ENCODE results near the gene TLE4. TPM values are rescaled to one million over a fixed set of nuclear protein-coding genes. Genes with fewer than 3 reads are reported as not detected.
"Not testable (repeated sequence)": the region's sequence is repeated elsewhere in the genome, so short reads cannot be mapped to it uniquely, and the experiment has no call there.

The TLE4 gene
- polyA plus RNA-seq, 1 experiment, result 154 TPM

DNA sequence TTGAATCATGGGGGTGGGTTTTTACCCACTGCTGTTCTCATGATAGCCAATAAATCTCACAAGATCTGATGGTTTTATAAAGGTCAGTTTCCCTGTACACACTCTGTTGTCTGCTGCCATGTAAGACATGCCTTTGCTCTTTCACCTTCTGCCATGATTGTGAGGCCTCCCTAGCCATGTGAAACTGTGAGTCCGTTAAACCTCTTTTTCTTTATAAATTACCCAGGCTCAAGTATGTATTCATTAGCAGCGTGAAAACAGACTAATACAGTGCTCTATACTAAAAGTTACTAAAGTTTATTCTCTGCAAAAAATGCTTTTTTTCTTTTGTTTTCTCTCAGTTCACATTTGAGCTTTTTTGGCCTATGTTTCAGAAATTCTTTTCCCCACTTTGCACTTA lies 33.9 kb upstream of the TLE4 start:
- Histone ChIP-seq H3K36me3 (ENCODE audit: control insufficient read depth, insufficient read depth, low read length) (no peaks in the 10 kb centered on the region), H3K27me3 (ENCODE audit: control insufficient read depth, insufficient read depth, low read length) (no peaks in the 10 kb centered on the region), H3K4me3 (ENCODE audit: low read depth, low read length) (no peak overlapping the region)
- ChIA-PET POLR2A (no interaction called here), CTCF (no interaction called here)
- DNase-seq (ENCODE audit: low read depth), result no peak
- TF ChIP-seq, protein P1, sequence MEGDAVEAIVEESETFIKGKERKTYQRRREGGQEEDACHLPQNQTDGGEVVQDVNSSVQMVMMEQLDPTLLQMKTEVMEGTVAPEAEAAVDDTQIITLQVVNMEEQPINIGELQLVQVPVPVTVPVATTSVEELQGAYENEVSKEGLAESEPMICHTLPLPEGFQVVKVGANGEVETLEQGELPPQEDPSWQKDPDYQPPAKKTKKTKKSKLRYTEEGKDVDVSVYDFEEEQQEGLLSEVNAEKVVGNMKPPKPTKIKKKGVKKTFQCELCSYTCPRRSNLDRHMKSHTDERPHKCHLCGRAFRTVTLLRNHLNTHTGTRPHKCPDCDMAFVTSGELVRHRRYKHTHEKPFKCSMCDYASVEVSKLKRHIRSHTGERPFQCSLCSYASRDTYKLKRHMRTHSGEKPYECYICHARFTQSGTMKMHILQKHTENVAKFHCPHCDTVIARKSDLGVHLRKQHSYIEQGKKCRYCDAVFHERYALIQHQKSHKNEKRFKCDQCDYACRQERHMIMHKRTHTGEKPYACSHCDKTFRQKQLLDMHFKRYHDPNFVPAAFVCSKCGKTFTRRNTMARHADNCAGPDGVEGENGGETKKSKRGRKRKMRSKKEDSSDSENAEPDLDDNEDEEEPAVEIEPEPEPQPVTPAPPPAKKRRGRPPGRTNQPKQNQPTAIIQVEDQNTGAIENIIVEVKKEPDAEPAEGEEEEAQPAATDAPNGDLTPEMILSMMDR (IDR thresholded peaks at IDR 0.05; ENCODE audit: insufficient read depth, low read depth, low read length), result no peak

GRCh38 chr9:79542735-79543620 lies 28.8 kb upstream of the TLE4 start:
- H3K36me3 ChIP-seq (ENCODE audit: control insufficient read depth, insufficient read depth, low read length), result no peaks in the 10 kb centered on the region
- no peak overlapping the region for H3K4me3 ChIP-seq (ENCODE audit: low read depth, low read length)
- ChIA-PET POLR2A (no interaction called here), CTCF (interaction anchor here (1.0 to 1.5 kb wide), 2 partner anchors 8 to 9 kb away, joined by 4 read pairs; no protein-coding TSS in a partner anchor)
- TF ChIP-seq, protein P1 (IDR thresholded peaks at IDR 0.05; ENCODE audit: insufficient read depth, low read depth, low read length), result no peak
- H3K27me3 ChIP-seq (ENCODE audit: control insufficient read depth, insufficient read depth, low read length), result no peaks in the 10 kb centered on the region; the same call in 1 of the 2 replicates
- no peak for DNase-seq (ENCODE audit: low read depth)

DNA sequence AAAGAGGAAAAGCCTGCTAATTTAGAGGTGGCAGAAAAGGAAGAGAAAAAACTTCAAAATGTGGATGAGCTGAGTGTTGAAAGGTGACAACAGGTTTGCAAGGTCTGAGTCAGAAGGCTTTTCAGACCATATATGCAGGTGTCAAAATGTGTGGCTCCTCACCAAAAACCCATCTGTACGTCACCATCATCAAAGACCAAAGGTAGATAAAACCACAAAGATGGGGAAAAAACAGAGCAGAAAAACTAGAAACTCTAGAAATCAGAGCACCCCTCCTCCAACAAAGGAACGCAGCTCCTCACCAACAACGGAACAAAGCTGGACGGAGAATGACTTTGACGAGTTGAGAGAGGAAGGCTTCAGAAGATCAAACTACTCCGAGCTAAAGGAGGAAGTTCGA lies 27.4 kb upstream of the TLE4 start:
- DNase-seq (ENCODE audit: low read depth); H3K4me3 ChIP-seq (ENCODE audit: low read depth, low read length); POLR2A ChIA-PET; H3K36me3 ChIP-seq (ENCODE audit: control insufficient read depth, insufficient read depth, low read length); CTCF ChIA-PET; H3K27me3 ChIP-seq (ENCODE audit: control insufficient read depth, insufficient read depth, low read length): not testable (repeated sequence)

- TF ChIP-seq, protein P1 (IDR thresholded peaks at IDR 0.05; ENCODE audit: insufficient read depth, low read depth, low read length), result no peak
Measured at GRCh38 chr9:79551586-79551985, 20.2 kb upstream of the TLE4 start.

GRCh38 chr9:79551994-79552393 lies 19.8 kb upstream of the TLE4 start:
- Histone ChIP-seq H3K27me3 (ENCODE audit: control insufficient read depth, insufficient read depth, low read length) (no peaks in the 10 kb centered on the region), H3K4me3 (ENCODE audit: low read depth, low read length) (no peak overlapping the region), H3K36me3 (ENCODE audit: control insufficient read depth, insufficient read depth, low read length) (no peaks in the 10 kb centered on the region)
- ChIA-PET CTCF (interaction anchor here (1.3 kb wide), 1 partner anchor 14 kb away, joined by 4 read pairs; no protein-coding TSS in a partner anchor), POLR2A (no interaction called here)
- TF ChIP-seq, protein P1 (IDR thresholded peaks at IDR 0.05; ENCODE audit: insufficient read depth, low read depth, low read length), result no peak
- no peak for DNase-seq (ENCODE audit: low read depth)

More at GRCh38 chr9:79551586-79551985, 20.2 kb upstream of the TLE4 start:
- CTCF ChIA-PET, result interaction anchor here (1.3 kb wide), 1 partner anchor 14 kb away, joined by 4 read pairs; no protein-coding TSS in a partner anchor
- no peak for DNase-seq (ENCODE audit: low read depth)
- Histone ChIP-seq H3K4me3 (ENCODE audit: low read depth, low read length) (no peak overlapping the region), H3K36me3 (ENCODE audit: control insufficient read depth, insufficient read depth, low read length) (no peaks in the 10 kb centered on the region), H3K27me3 (ENCODE audit: control insufficient read depth, insufficient read depth, low read length) (no peaks in the 10 kb centered on the region)
- POLR2A ChIA-PET, result no interaction called here
